Sigmoid colon (tissue), 4 donors: ENCODE data around the gene C22orf39.

Experiments
- CTCF ChIP-seq, 4 experiments: fragments of 450-650 bp in 3 of 4; fragments of 200-600 bp in 1 of 4; IDR thresholded peaks; one replicate each; pipeline ENCODE4 v1.5.1; 2016 to 2019; ENCODE audit warnings: antibody characterized with exemption in 4 of 4, mild to moderate bottlenecking in 3 of 4, moderate library complexity in 2 of 4
- EP300 ChIP-seq, 4 donors: sonication (generic); formaldehyde crosslinking; IDR thresholded peaks; one replicate each; pipeline ENCODE4 v1.6.1; 2017; ENCODE audit warnings: antibody characterized with exemption in 4 of 4
- POLR2A ChIP-seq, 2 donors: fragments of 450-650 bp; IDR thresholded peaks; one replicate each; pipeline ENCODE4 v1.6.1; 2016; ENCODE audit warnings: antibody characterized with exemption in 2 of 2, mild to moderate bottlenecking in 2 of 2, moderate library complexity in 2 of 2
- POLR2AphosphoS5 ChIP-seq, 4 donors: sonication (generic); formaldehyde crosslinking; IDR thresholded peaks; one replicate each; pipeline ENCODE4 v1.6.1; 2017; ENCODE audit warnings: antibody characterized with exemption in 4 of 4

- TF ChIP-seq POLR2A (IDR thresholded peaks at IDR 0.05) (no peak), CTCF (IDR thresholded peaks at IDR 0.05) (no peak), POLR2AphosphoS5 (IDR thresholded peaks at IDR 0.05) (peak in 3 of 4 donors; percentile 58 to 65 (median 61)), EP300 (IDR thresholded peaks at IDR 0.05) (no peak)
These were observed 15.8 kb downstream of the C22orf39 start, which contains the start of gene HIRA for GRCh38 chr22:19431649-19432132.
